ENCODE data around the gene EXOC2.

EXOC2 gene

DNA sequence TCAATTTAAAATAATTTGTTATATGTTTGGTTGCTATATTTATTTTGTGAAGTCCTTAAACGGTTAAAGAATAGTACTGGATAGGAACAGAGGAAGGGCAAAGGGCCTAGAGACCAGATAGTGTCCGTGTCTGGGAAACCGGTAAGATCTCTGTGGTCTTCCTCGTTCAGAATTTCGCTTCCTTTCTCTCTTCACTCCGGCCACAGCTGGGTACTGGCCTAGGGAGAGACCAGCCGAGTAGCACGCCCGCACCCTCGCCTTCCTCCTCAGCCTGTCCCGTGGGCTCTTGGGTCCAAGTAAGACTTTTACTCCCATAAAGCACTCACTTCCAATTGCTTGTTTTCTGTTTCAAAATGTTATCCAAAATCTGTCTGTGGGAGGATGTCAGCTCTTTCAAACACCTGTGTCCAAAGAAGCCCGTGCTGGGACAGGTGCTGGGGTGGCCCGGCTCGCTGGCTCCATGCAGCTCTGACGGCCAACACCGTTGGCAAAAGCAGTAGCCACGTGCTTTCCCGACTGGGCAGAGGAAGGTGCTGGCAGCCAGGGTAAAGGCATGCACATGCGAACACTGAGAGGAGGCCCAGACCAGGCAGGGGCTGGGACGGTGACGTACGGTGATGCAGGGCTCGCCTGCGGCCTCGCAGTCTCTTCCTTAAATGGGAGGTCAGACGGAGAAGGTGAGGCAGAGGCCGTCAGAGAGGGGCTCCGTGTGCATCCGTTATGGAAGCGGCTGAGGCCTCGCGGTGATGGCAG is 189.2 kb downstream of the EXOC2 start:
- POLR2A ChIA-PET = no interaction called here
- no peak for TF ChIP-seq SP1 (IDR thresholded peaks at IDR 0.05)
- no peak for TF ChIP-seq FOXM1 (IDR thresholded peaks at IDR 0.05; ENCODE audit: borderline replicate concordance)
- no peak for TF ChIP-seq ELF4 (IDR thresholded peaks at IDR 0.05)
- no peak for TF ChIP-seq CTBP1 (IDR thresholded peaks at IDR 0.05; ENCODE audit: borderline replicate concordance)
- no peak for TF ChIP-seq SUZ12 (IDR thresholded peaks at IDR 0.05)
- TF ChIP-seq, protein P1, sequence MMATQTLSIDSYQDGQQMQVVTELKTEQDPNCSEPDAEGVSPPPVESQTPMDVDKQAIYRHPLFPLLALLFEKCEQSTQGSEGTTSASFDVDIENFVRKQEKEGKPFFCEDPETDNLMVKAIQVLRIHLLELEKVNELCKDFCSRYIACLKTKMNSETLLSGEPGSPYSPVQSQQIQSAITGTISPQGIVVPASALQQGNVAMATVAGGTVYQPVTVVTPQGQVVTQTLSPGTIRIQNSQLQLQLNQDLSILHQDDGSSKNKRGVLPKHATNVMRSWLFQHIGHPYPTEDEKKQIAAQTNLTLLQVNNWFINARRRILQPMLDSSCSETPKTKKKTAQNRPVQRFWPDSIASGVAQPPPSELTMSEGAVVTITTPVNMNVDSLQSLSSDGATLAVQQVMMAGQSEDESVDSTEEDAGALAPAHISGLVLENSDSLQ (IDR thresholded peaks at IDR 0.05) = no peak
- TF ChIP-seq ZNF384 (IDR thresholded peaks at IDR 0.05) = no peak
- no peak for TF ChIP-seq FOXA1 (IDR thresholded peaks at IDR 0.05)
- TF ChIP-seq LEF1 (IDR thresholded peaks at IDR 0.05; ENCODE audit: borderline replicate concordance) = no peak
- TF ChIP-seq BHLHE40 (IDR thresholded peaks at IDR 0.05; ENCODE audit: borderline replicate concordance) = no peak
- TF ChIP-seq NFRKB (IDR thresholded peaks at IDR 0.05) = no peak
- CTCF ChIA-PET = no interaction called here
- DNase-seq (ENCODE audit: extremely low spot score) = no peak

DNA sequence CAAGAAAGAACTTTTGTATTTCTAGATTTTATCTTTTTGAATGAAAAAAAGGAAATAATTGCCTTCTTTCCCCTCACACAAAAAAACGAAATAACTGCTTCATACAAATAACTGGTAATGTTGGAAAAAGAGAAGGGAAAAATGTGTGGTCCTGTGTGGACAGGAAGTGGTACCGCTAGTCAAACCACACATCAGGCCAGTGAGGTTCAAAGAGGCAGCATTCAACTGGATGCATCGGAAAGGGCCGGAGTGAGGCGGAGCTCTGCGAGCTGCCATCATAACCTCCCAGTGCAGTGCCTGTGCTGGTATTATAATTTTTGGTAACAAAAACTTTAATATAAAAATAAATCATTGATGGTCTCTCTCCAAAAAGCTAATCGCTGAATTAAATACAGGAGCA is 190.2 kb downstream of the EXOC2 start:
- TF ChIP-seq ELF4 (IDR thresholded peaks at IDR 0.05) = no peak
- TF ChIP-seq FOXK2 (IDR thresholded peaks at IDR 0.05) = no peak
- no peak for TF ChIP-seq ZNF384 (IDR thresholded peaks at IDR 0.05)
- TF ChIP-seq HDGF (IDR thresholded peaks at IDR 0.05; ENCODE audit: borderline replicate concordance) = no peak
- TF ChIP-seq FOXA1 (IDR thresholded peaks at IDR 0.05) = no peak
- TF ChIP-seq FOXM1 (IDR thresholded peaks at IDR 0.05; ENCODE audit: borderline replicate concordance) = no peak
- ChIA-PET CTCF (interaction anchor here (0.6 kb wide), 1 partner anchor 326 kb away, joined by 3 read pairs; no protein-coding TSS in a partner anchor), POLR2A (no interaction called here)
- DNase-seq (ENCODE audit: extremely low spot score) = no peak

DNA sequence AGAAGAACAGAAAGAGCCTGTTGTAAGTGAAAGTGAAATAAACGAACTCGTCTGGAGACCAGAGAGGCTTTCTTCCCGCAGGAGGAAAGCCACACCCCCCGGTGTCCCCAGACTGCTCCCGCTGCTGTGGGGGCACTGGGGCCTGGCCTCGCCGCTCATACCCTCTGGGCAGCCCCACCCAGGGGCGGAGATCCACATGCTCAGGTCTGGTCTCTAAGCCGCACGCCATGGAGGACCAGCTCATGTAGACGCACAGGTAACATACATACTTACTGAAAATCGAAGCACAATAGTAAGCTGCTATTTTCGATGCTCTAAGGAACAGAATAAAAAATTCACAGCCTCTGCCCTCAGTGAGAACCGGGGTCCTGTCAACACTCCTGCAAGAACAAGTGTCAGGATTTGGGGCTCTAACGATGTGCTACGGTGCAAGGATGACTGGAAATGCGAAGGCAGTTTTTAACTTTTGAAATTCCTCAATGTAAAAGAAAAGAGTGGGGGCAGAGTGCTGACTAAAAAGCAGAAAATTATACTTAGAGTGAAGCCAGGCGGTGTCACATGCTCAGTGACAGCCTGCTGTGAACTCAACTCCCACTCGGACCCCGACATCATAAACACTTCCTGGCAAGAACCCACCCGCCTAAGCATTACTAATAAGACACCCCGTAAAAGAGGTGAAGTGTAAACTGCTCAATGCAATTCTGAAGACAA is 190.9 kb downstream of the EXOC2 start:
- no peak for TF ChIP-seq NFRKB (IDR thresholded peaks at IDR 0.05)
- TF ChIP-seq FOXK2 (IDR thresholded peaks at IDR 0.05) = no peak
- TF ChIP-seq, protein P1 (IDR thresholded peaks at IDR 0.05) = no peak
- no peak for TF ChIP-seq ELF4 (IDR thresholded peaks at IDR 0.05)
- TF ChIP-seq L3MBTL2 (conservative IDR thresholded peaks at IDR 0.05) = no peak
- no peak for TF ChIP-seq FOXA1 (IDR thresholded peaks at IDR 0.05)
- CTCF ChIA-PET = no interaction called here
- POLR2A ChIA-PET = no interaction called here
- DNase-seq (ENCODE audit: extremely low spot score) = no peak

DNA sequence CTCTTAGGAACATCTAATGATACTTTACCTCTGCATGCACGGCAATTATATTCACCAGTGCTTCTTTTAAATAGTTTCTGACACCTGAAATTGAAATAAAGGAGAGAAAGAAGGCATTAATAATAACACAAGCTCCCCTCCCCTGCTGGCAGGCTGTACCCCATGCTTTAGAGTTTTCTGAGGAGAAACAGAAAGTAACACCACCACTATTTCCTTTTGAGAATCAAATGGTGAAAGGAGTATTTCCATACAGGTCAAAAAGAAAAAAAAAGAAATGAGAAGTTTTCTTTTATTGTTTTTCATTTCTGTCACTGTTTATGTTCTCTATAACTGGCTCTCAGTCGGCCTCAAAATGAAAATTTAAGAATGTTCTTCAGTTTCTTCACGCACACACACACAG is 193.3 kb downstream of the EXOC2 start:
- DNase-seq (ENCODE audit: extremely low spot score) = no peak
- TF ChIP-seq ZNF384 (IDR thresholded peaks at IDR 0.05) (no peak), BHLHE40 (IDR thresholded peaks at IDR 0.05; ENCODE audit: borderline replicate concordance) (no peak), FOXA1 (IDR thresholded peaks at IDR 0.05) (no peak), ARNT (IDR thresholded peaks at IDR 0.05) (no peak), L3MBTL2 (conservative IDR thresholded peaks at IDR 0.05) (no peak), FOXM1 (IDR thresholded peaks at IDR 0.05; ENCODE audit: borderline replicate concordance) (no peak), ELF4 (IDR thresholded peaks at IDR 0.05) (no peak), TARDBP (IDR thresholded peaks at IDR 0.05) (no peak), NFRKB (IDR thresholded peaks at IDR 0.05) (no peak), SUZ12 (IDR thresholded peaks at IDR 0.05) (no peak), FOXK2 (IDR thresholded peaks at IDR 0.05) (no peak), SP1 (IDR thresholded peaks at IDR 0.05) (no peak), LEF1 (IDR thresholded peaks at IDR 0.05; ENCODE audit: borderline replicate concordance) (no peak), HDGF (IDR thresholded peaks at IDR 0.05; ENCODE audit: borderline replicate concordance) (no peak)
- TF ChIP-seq, protein P1 (IDR thresholded peaks at IDR 0.05) = no peak
- CTCF ChIA-PET = no interaction called here
- POLR2A ChIA-PET = no interaction called here

DNA sequence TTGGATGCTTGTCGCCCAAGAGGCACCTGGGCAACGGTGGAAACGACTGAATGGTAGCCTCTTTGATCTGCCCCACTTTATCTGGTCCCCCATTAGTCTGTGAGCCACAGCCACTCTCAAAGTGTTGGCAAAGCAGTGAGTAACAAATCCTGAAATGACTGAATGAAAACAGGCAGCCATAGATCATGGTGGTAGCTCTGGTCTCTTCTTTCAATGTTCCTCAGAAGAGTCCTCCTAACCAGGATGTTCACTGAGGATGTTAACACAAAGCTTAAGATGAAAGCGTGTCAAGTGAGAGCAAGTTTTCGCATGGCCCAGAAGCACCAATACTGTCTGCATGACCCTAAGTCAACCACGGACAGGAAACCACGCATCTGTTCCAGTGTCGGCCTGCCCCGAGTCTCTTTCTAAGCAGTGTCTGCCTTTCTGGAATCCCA is 194.1 kb downstream of the EXOC2 start:
- TF ChIP-seq HDGF (IDR thresholded peaks at IDR 0.05; ENCODE audit: borderline replicate concordance) = no peak
- no peak for TF ChIP-seq FOXM1 (IDR thresholded peaks at IDR 0.05; ENCODE audit: borderline replicate concordance)
- no peak for TF ChIP-seq TARDBP (IDR thresholded peaks at IDR 0.05)
- no peak for TF ChIP-seq ARNT (IDR thresholded peaks at IDR 0.05)
- TF ChIP-seq NFRKB (IDR thresholded peaks at IDR 0.05) = no peak
- no peak for TF ChIP-seq FOXA1 (IDR thresholded peaks at IDR 0.05)
- DNase-seq (ENCODE audit: extremely low spot score) = no peak
- ChIA-PET POLR2A (no interaction called here), CTCF (no interaction called here)

DNA sequence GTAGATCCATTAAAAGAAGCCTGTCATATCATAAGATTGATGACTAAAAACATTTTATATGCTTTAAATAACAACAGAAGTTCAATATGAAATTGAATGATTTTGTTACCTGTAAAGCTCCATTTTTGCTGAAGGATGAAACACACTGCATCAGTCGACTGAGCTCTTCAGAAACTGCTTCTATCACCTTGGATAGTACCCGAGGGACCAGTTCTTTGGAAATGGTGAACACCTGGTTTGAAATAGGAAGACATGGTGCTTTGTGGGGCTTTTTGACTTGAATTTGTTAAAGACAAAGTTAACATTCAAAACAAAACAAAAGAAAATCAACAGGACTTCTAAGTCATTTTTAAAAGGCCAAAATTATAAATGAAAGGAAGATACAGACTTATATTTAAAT is 195.7 kb downstream of the EXOC2 start:
- DNase-seq (ENCODE audit: extremely low spot score) = no peak
- no peak for TF ChIP-seq FOXK2 (IDR thresholded peaks at IDR 0.05)
- no peak for TF ChIP-seq CTBP1 (IDR thresholded peaks at IDR 0.05; ENCODE audit: borderline replicate concordance)
- no peak for TF ChIP-seq FOXM1 (IDR thresholded peaks at IDR 0.05; ENCODE audit: borderline replicate concordance)
- no peak for TF ChIP-seq ARNT (IDR thresholded peaks at IDR 0.05)
- TF ChIP-seq L3MBTL2 (conservative IDR thresholded peaks at IDR 0.05) = no peak
- TF ChIP-seq ELF4 (IDR thresholded peaks at IDR 0.05) = no peak
- TF ChIP-seq HDGF (IDR thresholded peaks at IDR 0.05; ENCODE audit: borderline replicate concordance) = no peak
- no peak for TF ChIP-seq TARDBP (IDR thresholded peaks at IDR 0.05)
- TF ChIP-seq NFRKB (IDR thresholded peaks at IDR 0.05) = no peak
- no peak for TF ChIP-seq SUZ12 (IDR thresholded peaks at IDR 0.05)
- TF ChIP-seq ZNF384 (IDR thresholded peaks at IDR 0.05) = no peak
- no peak for TF ChIP-seq BHLHE40 (IDR thresholded peaks at IDR 0.05; ENCODE audit: borderline replicate concordance)
- TF ChIP-seq SP1 (IDR thresholded peaks at IDR 0.05) = no peak
- TF ChIP-seq LEF1 (IDR thresholded peaks at IDR 0.05; ENCODE audit: borderline replicate concordance) = no peak
- TF ChIP-seq FOXA1 (IDR thresholded peaks at IDR 0.05) = no peak
- ChIA-PET POLR2A (no interaction called here), CTCF (interaction anchor here (0.6 kb wide), 1 partner anchor 69 kb away, joined by 3 read pairs; no protein-coding TSS in a partner anchor)
